OCI-LY3 (cell line): ENCODE data around the gene BABAM1.

Experiments
- H2AFZ ChIP-seq: fragments of 200-600, 300-600 bp; shearing (Covaris generic); 2 replicates; pipeline ENCODE4 v1.6.0; 2014; ENCODE audit warnings: antibody characterized with exemption, low read depth, low read length
- H3K27ac ChIP-seq: fragments of 200-600, 300-600 bp; sonication (generic); 2 replicates; pipeline ENCODE4 v1.5.1; 2014; ENCODE audit warnings: mild to moderate bottlenecking, low read length, moderate library complexity, mixed read lengths
- H3K27me3 ChIP-seq: fragments of 200-600, 300-600 bp; sonication (generic); 2 replicates; pipeline ENCODE4 v1.6.1; 2014; ENCODE audit warnings: low read depth, low read length, mixed read lengths
- H3K36me3 ChIP-seq: fragments of 200-600, 300-600 bp; sonication (generic); replicated peaks from 2 replicates; pipeline ENCODE3; 2014; ENCODE audit warnings: low read depth, low read length, mixed read lengths
- H3K4me1 ChIP-seq: fragments of 300-600, 200-600 bp; sonication (generic); 2 replicates; pipeline ENCODE4 v1.6.1; 2014; ENCODE audit warnings: low read length, mixed read lengths
- H3K4me2 ChIP-seq: fragments of 200-600, 300-600 bp; sonication (generic); 2 replicates; pipeline ENCODE4 v1.6.1; 2014; ENCODE audit warnings: low read length, mixed read lengths
- H3K4me3 ChIP-seq: fragments of 300-600, 200-600 bp; sonication (generic); 2 replicates; pipeline ENCODE4 v1.5.1; 2014; ENCODE audit warnings: antibody characterized with exemption, mild to moderate bottlenecking, low read length, moderate library complexity
- H3K79me2 ChIP-seq: fragments of 300-600, 200-600 bp; shearing (Covaris generic); 2 replicates; pipeline ENCODE4 v1.6.1; 2014; ENCODE audit warnings: mild to moderate bottlenecking, low read length, mixed read lengths
- H3K9ac ChIP-seq: fragments of 300-600, 200-600 bp; shearing (Covaris generic); 2 replicates; pipeline ENCODE4 v1.6.0; 2014; ENCODE audit warnings: mild to moderate bottlenecking, low read length, moderate library complexity
- H3K9me3 ChIP-seq: fragments of 200-600, 300-600 bp; shearing (Covaris generic); 2 replicates; pipeline ENCODE4 v1.6.1; 2014; ENCODE audit warnings: low read length, mixed read lengths; ENCODE audit not compliant: insufficient read depth
- H4K20me1 ChIP-seq: fragments of 200-600, 300-600 bp; sonication (generic); 2 replicates; pipeline ENCODE4 v1.6.1; 2016; ENCODE audit warnings: low read length, mixed read lengths; ENCODE audit not compliant: insufficient read depth
- EZH2phosphoT487 ChIP-seq: fragments of 200-600 bp; shearing (Covaris generic); IDR thresholded peaks from 2 replicates; pipeline ENCODE4 v1.6.1; 2018; ENCODE audit warnings: antibody characterized with exemption, mixed run types, low read depth
- TF ChIP-seq, protein P1 (sequence below): fragments of 200-600, 300-600 bp; sonication (generic); IDR thresholded peaks from 2 replicates; pipeline ENCODE4 v1.5.1; 2014; ENCODE audit warnings: antibody characterized with exemption, low read length, low read depth

Gene BABAM1

DNA sequence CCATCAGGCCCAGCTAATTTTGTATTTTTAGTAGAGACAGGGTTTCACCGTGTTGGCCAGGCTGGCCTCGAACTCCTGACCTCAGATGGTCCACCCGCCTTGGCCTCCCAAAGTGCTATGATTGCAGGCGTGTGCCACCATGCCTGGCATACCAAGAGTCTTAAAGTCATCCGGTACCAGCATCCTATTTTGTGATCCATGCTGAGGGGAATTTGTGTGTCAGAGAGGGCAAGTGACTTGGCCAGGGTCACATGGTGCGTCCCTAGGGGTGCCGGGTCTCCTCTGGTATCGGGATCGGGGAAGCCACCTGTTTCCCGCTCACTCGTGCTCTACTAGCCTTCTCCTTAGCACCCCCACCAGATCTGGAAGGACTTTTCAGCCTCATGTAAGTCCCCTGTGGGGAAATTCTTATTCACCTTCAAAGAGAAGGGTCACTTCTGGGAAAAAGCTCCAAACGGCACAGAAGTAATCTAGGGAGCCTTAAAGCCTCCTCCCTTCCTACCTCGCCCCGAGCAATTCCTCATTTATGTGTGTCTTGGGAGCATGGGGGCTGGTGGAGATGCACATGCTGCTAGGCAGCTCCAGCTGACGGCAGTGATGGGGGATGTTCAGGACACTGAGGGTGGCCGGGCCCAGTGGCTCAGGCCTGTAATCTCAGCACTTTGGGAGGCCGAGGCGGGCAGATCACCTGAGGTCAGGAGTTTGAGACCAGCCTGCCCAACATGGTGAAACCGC is 8.4 kb downstream of the BABAM1 start:
- Histone ChIP-seq H3K27ac (no peak overlapping the region), H3K79me2 (no peaks in the 10 kb centered on the region), H3K27me3 (no peaks in the 10 kb centered on the region), H2AFZ (no peak overlapping the region), H3K4me2 (no peak overlapping the region), H3K9me3 (no peaks in the 10 kb centered on the region), H3K4me3 (no peak overlapping the region), H3K4me1 (no peaks in the 10 kb centered on the region), H3K9ac (no peak overlapping the region), H3K36me3 (peaks cover 38% of the 10 kb centered on the region), H4K20me1 (no peaks in the 10 kb centered on the region)
- no peak for TF ChIP-seq EZH2phosphoT487
- TF ChIP-seq, protein P1, sequence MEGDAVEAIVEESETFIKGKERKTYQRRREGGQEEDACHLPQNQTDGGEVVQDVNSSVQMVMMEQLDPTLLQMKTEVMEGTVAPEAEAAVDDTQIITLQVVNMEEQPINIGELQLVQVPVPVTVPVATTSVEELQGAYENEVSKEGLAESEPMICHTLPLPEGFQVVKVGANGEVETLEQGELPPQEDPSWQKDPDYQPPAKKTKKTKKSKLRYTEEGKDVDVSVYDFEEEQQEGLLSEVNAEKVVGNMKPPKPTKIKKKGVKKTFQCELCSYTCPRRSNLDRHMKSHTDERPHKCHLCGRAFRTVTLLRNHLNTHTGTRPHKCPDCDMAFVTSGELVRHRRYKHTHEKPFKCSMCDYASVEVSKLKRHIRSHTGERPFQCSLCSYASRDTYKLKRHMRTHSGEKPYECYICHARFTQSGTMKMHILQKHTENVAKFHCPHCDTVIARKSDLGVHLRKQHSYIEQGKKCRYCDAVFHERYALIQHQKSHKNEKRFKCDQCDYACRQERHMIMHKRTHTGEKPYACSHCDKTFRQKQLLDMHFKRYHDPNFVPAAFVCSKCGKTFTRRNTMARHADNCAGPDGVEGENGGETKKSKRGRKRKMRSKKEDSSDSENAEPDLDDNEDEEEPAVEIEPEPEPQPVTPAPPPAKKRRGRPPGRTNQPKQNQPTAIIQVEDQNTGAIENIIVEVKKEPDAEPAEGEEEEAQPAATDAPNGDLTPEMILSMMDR, result no peak

DNA sequence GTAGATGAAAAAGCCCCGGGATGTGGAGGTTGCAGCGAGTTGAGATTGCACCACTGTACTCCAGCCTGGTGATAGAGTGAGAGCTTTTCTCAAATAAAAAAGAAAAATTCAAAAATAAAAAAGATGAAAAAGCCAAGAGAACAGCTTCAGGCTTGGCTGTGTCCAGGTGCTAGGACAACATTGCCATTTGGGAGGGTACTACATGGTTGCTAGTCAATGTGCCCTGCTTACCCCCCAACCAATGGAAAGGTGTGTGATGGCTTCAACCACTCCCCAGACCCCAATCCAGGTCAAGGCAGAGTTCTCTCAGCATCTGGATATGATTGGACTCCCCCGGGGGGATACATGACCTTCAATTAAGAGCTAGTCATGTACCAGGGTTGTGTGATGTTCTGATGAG is 12.2 kb downstream of the BABAM1 start:
- Histone ChIP-seq H3K4me1 (peaks cover 3% of the 10 kb centered on the region), H3K79me2 (no peaks in the 10 kb centered on the region), H3K27me3 (no peaks in the 10 kb centered on the region), H3K27ac (no peak overlapping the region), H3K4me3 (no peak overlapping the region), H3K9ac (no peak overlapping the region), H3K36me3 (peaks cover 22% of the 10 kb centered on the region), H2AFZ (no peak overlapping the region), H4K20me1 (no peaks in the 10 kb centered on the region), H3K9me3 (no peaks in the 10 kb centered on the region), H3K4me2 (no peak overlapping the region)
- no peak for TF ChIP-seq EZH2phosphoT487
- TF ChIP-seq, protein P1, result no peak

DNA sequence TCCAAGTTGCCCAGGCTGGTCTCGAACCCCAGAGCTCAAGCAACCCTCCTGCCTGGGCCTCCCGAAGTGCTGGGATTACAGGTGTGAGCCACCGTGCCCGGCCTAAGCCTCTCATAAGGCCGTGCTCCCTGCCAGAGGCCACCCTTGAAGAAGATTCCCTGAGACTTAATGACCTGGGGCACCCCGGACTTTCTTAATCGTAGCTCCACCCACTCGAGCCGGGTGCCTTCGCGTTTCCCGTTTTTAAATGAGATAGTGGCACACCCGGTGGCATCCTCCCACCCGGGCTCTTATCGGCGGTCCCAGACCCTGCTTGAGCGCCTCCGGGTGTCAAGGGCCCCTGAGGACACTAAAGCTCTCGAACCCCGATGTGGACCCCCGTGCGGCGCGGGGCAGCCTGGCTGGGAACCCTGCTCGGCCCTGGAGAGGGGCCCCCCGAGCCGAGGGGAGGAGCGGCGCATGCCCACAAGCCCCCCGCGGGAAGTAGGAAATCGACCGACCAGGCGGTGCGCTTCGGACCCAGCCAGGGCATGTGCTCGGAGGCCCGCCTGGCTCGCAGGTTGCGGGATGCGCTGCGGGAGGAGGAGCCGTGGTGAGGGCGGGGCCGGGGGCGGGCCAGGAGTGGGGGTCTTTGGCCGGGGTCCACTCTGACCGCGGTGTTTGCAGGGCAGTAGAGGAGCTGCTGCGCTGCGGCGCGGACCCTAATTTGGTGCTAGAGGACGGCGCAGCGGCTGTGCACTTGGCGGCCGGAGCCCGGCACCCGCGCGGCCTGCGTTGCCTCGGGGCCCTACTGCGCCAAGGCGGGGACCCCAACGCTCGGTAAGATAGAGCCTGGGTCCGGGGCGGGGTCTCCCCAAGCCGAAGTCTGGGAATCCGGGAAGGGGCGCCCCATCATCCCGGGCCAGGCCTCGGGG is 14.4 kb downstream of the BABAM1 start, which contains the start of gene ANKLE1:
TSS of gene ANKLE1 (plus strand) at position 511 of the 914 bp plus-strand sequence. CDS start at position 531, 20 bp downstream.
- no peak within 1 kb of the TSS for H3K27ac ChIP-seq

More for the DNA sequence above, 14.4 kb downstream of the BABAM1 start, which contains the start of gene ANKLE1:
- peaks cover 6% of the 10 kb centered on the region for H3K36me3 ChIP-seq
- H3K79me2 ChIP-seq, result no peaks in the 10 kb centered on the region
- H4K20me1 ChIP-seq, result no peaks in the 10 kb centered on the region
- H3K9ac ChIP-seq, result no peak within 1 kb of the TSS
- no peaks in the 10 kb centered on the region for H3K9me3 ChIP-seq
- peak within 1 kb of the TSS; percentile 63 for H3K4me2 ChIP-seq
- TF ChIP-seq, protein P1, result no peak
- H3K4me1 ChIP-seq, result peaks cover 3% of the 10 kb centered on the region
- peak within 1 kb of the TSS; percentile 65 for H3K4me3 ChIP-seq
- no peaks in the 10 kb centered on the region for H3K27me3 ChIP-seq
- H2AFZ ChIP-seq, result no peak within 1 kb of the TSS
